DOHH2 (cell line): Measurements from ENCODE around the gene FLNA.

Experiments used
- CTCF ChIP-seq: fragments of 200-600 bp; sonication (generic); IDR thresholded peaks from one replicate; pipeline ENCODE4 v1.5.1; 2014; ENCODE audit warnings: antibody characterized with exemption, mild to moderate bottlenecking, low read depth, low read length; ENCODE audit not compliant: poor library complexity, severe bottlenecking
- EZH2phosphoT487 ChIP-seq: fragments of 200-600 bp; sonication (generic); IDR thresholded peaks from 2 replicates; pipeline ENCODE4 v1.6.1; 2017; ENCODE audit warnings: borderline replicate concordance, mild to moderate bottlenecking, antibody characterized with exemption, low read length, moderate library complexity, mixed read lengths

- TF ChIP-seq CTCF (no peak), EZH2phosphoT487 (no peak)
Observed at GRCh38 chrX:154328646-154329045, 45.8 kb downstream of the FLNA start.
